Measurements from ENCODE around the gene SATB1. TPM values are rescaled to one million over a fixed set of nuclear protein-coding genes. Genes with fewer than 3 reads are reported as not detected.
"Not testable (repeated sequence)": the region's sequence is repeated elsewhere in the genome, so short reads cannot be mapped to it uniquely, and the experiment has no call there.

The SATB1 gene
- polyA plus RNA-seq = 10 to 100 TPM in 2 of 3 donors, 1 to 10 TPM in 1; 5.3 to 14.6 (median 13.8) TPM

- 0 to 1% (median 1%) methylated on average over 79 to 89 of the region's 89 CpGs for WGBS, 3 donors
Observed at GRCh38 chr3:18424729-18425640, at the start of gene SATB1. Gene SATB1 (minus strand): TSS chr3:18425339. CDS start chr3:18420967, 4,372 bp downstream.

DNA sequence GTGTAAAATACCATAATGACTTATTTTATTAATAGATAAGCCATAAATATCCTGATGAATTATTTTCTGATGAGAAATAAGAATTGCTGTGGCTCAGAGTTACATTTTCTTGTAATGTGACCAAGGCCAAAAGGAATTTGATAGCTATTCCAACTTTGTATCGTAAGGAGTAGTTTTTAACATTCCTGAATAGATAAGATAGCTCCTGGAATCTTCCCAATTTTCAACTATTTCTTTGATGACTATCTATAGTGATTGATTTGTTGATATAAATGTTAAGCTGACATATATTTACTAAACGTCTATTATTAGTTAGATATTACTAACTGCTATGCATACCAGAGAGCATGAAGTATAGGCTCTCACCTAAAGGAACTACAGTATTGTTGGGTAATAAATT is 49.1 kb upstream of the SATB1 start:
- no peak overlapping the region for H3K27ac ChIP-seq (ENCODE audit: low read depth, low read length)
- 33 to 57% (median 43%) methylated on average over 2 of the region's 2 CpGs for WGBS, 3 donors

More at GRCh38 chr3:18424729-18425640, at the start of gene SATB1:
- H3K27ac ChIP-seq (ENCODE audit: low read depth, low read length) = no peak within 1 kb of the TSS

- 28 to 66% (median 53%) methylated on average over 1 of the region's 1 CpG for WGBS, 3 donors
- no peak overlapping the region for H3K27ac ChIP-seq (ENCODE audit: low read depth, low read length)
Observed at GRCh38 chr3:18469775-18470174, 44.6 kb upstream of the SATB1 start.

GRCh38 chr3:18466136-18466535 is 41.0 kb upstream of the SATB1 start:
- no peak overlapping the region for H3K27ac ChIP-seq (ENCODE audit: low read depth, low read length)
- WGBS, 3 donors = 92 to 99% (median 97%) methylated on average over 1 of the region's 1 CpG

- WGBS, 3 donors = 81 to 91% (median 90%) methylated on average over 2 of the region's 2 CpGs
- no peak overlapping the region for H3K27ac ChIP-seq (ENCODE audit: low read depth, low read length)
Observed at GRCh38 chr3:18454766-18455165, 29.6 kb upstream of the SATB1 start.

DNA sequence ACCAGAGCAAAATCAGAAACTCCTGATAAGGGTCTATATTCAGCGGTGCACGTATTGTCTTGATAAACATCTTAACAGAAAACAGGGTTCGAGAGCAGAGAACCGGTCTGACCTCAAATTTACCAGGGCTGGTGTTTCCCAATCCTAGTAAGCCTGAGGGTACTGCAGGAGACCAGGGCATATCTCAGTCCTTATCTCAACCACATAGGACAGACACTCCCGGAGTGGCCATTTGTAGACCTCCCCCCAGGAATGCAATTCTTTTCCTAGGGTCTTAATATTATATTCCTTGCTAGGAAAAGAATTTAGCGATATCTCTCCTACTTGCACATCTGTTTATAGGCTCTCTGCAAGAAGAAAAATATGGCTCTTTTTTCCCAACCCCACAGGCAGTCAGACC is 24.5 kb upstream of the SATB1 start:
- H3K27ac ChIP-seq (ENCODE audit: low read depth, low read length) = not testable (repeated sequence)
- 93 to 94% (median 93%) methylated on average over 6 of the region's 6 CpGs for WGBS, 3 donors

GRCh38 chr3:18447720-18448119 is 22.6 kb upstream of the SATB1 start:
- no peak overlapping the region for H3K27ac ChIP-seq (ENCODE audit: low read depth, low read length)

DNA sequence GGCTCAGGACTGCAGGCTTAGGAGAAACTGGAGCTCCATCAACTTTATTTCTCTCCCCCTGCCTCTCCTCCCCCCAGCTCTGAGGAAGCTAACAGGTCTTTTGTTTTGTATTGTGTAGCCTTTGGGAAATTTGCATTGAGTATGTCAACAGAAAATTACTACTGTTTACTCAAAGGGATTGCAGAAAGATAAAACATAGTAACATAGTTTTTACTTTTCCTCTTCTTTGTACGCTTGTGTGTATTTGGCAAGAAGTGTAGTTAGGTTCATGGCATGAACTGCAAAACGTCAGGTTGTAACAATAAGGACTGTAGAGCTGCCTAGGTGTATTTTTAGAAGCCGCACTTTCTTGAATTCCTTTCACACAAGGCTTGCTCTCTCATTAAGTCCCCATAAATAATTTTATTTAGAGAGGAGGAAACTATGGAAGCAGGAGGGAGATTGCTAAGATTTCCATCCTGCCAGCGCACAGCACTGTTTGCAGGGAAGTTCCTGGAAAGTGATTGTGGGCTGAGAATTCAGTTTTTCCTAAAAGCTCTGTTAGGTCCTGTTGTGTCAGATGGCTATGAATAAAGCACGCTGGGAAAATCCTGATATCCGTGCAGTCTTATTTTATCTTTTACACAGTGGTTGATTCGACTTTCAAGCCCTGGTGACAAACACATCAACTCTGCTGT is 21.1 kb upstream of the SATB1 start:
- WGBS, 3 donors = 12 to 25% (median 13%) methylated on average over 7 of the region's 7 CpGs
- no peak overlapping the region for H3K27ac ChIP-seq (ENCODE audit: low read depth, low read length)

DNA sequence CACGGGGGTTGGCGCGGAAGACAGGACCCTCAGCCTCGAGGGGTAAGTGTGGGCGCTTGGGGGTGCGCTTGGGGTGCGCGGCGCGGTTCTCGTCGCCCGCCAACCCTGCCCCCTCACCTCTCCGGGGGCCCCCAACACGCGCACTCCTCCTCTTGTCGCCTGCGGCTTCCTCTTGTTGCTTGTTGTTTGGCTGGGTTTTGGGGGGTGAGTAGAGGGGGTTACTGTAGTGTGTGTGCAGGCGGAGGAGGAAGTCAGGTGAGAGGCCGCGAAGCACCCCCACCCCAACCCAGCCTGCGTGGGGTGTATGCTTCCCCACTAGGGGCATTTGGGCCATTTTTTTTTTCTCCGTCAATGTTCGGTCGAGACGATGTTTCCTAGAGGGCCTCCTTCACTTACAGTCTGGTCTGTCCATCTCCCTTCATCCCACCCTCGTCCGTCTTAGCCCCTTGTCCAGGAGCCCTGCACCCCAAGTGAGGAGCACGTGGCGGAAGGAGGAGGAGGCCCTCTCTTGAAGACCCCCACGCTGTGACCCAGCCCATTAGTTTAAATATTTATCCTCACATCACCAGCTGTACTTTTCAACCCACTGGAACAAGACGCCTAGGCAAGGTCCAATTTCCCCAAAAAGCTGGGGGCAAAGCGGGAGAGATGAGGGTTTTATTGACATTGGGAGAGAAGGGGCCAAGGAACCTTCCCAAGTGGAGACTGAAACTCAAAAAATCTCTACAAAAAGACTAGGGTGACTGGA is 20.4 kb upstream of the SATB1 start:
- 3 to 5% (median 4%) methylated on average over 32 to 33 of the region's 33 CpGs for WGBS, 3 donors
- H3K27ac ChIP-seq (ENCODE audit: low read depth, low read length) = no peak overlapping the region

DNA sequence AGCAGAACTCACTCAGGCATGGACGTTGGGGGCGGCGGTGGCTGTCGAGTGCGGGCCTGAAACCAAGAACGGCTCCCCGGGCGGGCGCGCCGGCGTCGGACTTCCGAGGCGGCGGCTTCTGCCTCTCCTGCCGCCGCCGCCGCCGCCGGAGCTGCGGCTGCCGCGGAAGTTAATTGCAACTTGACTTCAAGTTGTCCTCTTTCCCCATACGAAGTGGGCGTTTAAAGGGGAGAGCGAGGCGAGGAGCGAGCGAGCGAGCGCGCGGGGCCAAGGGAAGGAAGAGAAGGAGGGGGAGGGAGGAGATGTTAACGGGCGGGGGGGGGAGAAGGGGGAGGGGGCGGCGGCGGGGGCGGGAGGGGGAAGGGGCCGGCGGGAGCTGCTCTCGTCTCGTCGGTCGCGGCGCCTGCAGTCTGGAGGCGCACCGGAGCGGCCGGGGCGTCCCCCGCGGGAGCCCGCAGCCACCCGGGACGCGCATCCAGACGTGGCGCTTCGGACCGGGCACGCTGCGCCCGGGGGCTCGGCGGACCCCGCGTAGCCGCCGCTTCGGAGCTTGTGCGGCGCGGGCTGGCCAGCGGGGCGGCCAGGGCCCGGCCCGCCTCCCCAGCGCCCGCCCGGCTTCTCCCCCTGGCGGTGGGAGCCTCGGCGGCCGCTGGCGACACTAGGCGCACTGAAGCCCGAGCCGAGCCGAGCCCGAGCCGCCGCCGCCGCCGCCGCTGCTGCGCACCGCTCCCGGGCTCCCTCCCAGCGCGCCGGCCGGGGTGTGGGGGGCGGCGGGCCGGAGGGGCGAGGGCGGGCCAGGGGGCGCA is 19.7 kb upstream of the SATB1 start:
- 0 to 1% (median 0%) methylated on average over 49 to 104 of the region's 113 CpGs for WGBS, 3 donors
- no peak overlapping the region for H3K27ac ChIP-seq (ENCODE audit: low read depth, low read length)

GRCh38 chr3:18443665-18444594 is 18.8 kb upstream of the SATB1 start:
- 0 to 1% (median 1%) methylated on average over 56 of the region's 56 CpGs for WGBS, 3 donors
- no peak overlapping the region for H3K27ac ChIP-seq (ENCODE audit: low read depth, low read length)

DNA sequence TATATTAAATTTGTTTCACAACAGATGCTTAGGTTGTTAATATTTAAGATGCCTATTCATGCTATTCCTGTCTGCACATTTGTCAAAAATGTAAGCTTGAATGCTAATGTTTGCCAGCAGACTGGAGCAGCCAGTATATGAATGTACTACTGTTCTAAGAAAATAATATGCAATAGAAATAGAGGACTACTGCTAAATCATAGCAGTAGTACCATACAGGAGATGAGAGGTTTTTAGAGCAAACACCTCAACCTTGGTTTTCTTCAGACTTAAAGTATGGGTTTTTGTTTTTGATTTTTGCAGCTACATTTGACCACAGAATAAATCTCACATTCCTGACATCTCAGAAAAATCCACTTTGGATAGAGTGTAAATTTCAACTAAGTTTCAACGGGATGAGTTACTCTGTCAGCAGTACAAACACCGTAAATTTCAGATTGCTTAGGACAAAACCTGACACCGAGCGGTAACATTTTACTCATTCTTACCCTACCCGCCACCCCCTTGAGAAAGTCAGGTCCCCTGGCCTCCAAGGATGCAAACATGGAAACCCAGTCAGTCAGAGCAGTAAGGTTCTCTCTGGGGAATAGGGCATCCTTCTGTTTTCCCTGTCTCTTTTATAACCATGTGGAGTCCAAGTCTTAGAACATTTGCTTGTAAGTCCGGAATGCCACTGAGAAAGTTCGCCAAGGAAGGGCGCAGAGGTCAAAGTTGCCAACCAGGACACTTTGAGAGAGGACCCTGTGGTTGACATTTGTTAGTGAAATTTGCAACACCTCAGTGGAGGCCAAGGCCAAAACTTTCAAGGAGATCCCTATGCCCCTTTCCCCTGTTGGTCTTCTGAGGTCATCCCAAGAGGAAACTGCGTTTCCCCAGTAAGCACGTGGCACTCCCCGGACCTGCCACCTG is 17.9 kb upstream of the SATB1 start:
- WGBS, 3 donors = 39 to 58% (median 43%) methylated on average over 11 of the region's 11 CpGs
- no peak overlapping the region for H3K27ac ChIP-seq (ENCODE audit: low read depth, low read length)

DNA sequence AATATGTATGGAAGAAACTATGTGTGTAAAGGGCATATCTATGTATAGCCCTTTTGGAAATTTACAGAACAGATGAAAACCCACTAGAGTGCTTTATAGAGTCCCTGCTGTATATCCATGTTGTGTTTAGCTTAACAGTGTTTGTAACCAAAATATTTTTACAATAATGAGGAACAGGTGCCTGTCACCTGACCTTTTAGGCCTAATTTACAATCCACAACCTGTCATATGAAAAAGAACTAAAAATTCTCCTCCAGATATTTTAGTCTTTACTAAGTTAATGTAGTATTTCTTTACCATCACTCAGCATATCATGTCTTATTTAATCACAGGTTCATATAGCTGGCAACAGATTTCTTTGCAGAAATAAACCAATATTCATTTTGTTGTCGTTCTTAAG is 16.4 kb upstream of the SATB1 start:
- H3K27ac ChIP-seq (ENCODE audit: low read depth, low read length) = no peak overlapping the region

DNA sequence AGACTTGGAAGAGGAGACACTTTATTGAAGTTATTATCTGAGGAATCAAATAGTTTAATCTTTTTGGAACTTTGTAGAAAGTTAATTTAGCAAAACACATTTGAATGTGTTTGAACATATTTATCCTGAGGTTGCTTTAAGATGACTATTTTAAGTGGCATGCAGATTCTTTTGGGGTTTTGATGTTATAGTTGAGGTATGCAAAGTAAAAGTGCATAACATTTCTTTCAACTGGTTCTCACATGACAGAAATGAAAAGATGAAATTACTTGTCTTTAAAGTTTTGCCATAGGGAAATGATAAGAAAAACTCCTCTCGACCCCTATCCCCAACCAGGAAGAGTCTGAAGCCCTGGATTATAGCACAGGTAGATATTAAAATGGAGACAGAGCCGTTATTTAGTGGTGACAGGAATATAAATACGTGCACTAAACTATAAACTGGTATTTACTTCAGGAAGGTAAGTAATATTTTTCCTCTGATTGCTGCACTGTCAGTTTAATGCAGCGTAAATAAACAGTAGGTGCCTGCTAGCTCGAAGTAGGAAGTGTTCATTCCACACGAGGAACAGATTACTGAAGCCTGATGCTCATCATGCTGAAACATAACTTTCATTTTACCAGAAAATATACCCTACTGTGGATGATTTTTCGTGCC is 15.1 kb upstream of the SATB1 start:
- 26 to 45% (median 28%) methylated on average over 7 of the region's 7 CpGs for WGBS, 3 donors
- H3K27ac ChIP-seq (ENCODE audit: low read depth, low read length) = no peak overlapping the region

More for the DNA sequence above, 16.4 kb upstream of the SATB1 start:
- 73 to 87% (median 85%) methylated on average over 1 of the region's 1 CpG for WGBS, 3 donors

- 54 to 80% (median 77%) methylated on average over 1 of the region's 1 CpG for WGBS, 3 donors
- H3K27ac ChIP-seq (ENCODE audit: low read depth, low read length) = no peak overlapping the region
Observed at GRCh38 chr3:18439281-18439680, 14.1 kb upstream of the SATB1 start.

DNA sequence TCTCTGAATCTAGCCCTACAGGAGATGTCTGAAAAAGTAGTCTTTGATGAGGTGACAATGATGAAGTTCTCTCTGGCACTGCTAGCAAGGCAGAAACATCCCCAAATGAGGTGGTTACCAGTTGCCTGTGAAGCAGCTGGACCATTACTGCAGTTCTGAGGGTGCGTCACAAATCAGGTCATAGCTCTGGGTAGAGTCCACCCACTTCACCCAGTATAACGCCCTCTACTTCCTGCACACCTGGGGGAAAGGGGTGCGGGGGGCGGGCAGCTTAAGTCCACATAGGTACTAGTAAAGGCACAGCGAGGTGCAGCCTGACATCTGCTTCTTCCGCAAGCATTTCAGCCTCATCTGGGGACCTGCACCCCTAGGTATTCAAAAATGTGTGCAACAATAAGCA is 13.4 kb upstream of the SATB1 start:
- WGBS, 3 donors = 76 to 79% (median 78%) methylated on average over 6 of the region's 6 CpGs
- no peak overlapping the region for H3K27ac ChIP-seq (ENCODE audit: low read depth, low read length)

All from adipose tissue (tissue), 3 donors.